HT1080 (cell line): ENCODE measurements around the gene UNKL. TPM values are rescaled to one million over a fixed set of nuclear protein-coding genes. Genes with fewer than 3 reads are reported as not detected.
"Not testable (repeated sequence)": the region's sequence is repeated elsewhere in the genome, so short reads cannot be mapped to it uniquely, and the experiment has no call there.

Source experiments
- DNase-seq: peaks from one replicate; pipeline ENCODE4 v3.0.0-alpha.2; 2015; ENCODE audit warnings: low read depth
- total RNA-seq: library from RNA; depleted of rRNA; stranded (reverse); fragments of >200 nt; shearing (Covaris generic); gene quantifications from 2 replicates; pipeline ENCODE4 v1.2.3, GENCODE V29; 2014

The UNKL gene
- total RNA-seq, 1 experiment from 2014 or later, result 21.8 TPM

- DNase-seq, result no peak
Measured at GRCh38 chr16:1341495-1342420, 72.7 kb downstream of the UNKL start.

DNA sequence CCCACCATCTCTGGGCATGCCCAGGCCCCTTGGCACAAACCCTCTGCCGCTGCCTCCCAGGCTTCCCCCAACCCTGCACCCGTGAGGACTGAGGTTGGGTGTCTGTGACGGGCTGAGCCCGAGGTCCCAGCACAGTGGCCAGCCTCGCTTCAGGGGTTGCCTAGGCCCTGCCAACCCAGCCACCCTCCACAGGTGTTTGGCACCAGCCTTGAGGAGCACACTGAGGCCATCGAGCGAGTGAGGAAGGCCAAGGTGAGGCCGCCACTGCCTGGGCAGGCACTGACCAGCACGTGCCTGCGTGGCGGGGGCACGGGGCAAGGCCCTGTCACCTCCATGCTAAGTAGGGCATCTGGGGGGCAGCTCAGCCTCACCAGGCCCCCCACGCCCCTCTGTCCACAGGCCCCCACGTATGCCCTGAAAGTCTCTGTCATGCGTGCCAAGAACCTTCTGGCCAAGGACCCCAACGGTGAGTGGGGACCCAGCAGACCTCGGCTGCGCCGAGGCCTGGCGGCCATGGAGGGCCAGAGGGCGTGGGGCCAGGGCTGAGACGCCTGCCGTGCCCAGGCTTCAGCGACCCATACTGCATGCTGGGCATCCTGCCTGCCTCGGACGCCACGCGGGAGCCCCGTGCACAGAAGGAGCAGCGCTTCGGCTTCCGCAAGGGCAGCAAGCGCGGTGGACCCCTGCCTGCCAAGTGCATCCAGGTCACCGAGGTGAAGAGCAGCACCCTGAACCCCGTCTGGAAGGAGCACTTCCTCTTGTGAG is 73.6 kb downstream of the UNKL start:
- no peak for DNase-seq

- DNase-seq, result no peak
Measured at GRCh38 chr16:1338855-1339675, 75.4 kb downstream of the UNKL start.

- no peak for DNase-seq
Measured at GRCh38 chr16:1338119-1338730, 76.3 kb downstream of the UNKL start.

DNA sequence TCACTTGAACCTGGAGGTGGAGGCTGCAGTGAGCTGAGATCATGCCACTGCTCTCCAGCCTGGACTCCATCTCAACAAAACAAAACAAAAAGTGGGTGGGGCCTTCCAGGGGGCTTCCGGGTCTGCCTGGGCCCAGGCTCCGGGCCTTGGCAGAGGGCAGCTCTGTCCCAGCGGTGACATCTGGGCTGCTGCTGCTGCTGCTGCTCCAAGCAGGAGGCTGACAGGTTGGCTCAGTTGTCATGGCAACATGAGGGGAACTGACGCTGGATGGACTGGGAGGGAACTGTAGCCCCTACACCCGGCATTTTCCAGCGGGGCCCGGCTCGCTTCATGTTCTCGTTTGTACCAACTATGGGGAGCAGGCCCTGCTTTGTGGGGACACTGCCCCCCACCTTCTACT is 77.0 kb downstream of the UNKL start:
- DNase-seq, result no peak

- DNase-seq, result no peak
Measured at GRCh38 chr16:1336619-1337018, 77.9 kb downstream of the UNKL start.

DNA sequence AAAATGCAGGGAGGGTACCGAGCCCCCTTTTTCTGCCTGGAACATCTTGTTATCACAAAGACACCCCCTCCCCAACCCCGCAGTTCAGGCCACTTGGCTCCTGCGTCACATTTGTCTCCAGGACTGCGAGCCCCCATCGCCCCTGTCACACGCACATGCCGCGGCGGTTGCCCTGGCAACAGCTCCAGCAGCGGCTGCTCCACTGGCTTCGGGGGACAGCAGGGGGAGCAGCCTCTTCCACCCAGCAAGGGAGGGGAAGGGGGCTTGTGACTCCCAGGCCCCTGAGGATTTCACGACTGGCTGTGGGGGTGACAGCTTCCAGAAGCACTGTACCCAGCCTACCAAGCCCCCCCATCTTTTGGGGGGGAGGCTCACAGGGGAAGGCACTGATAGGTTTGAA is 78.5 kb downstream of the UNKL start:
- no peak for DNase-seq

GRCh38 chr16:1335211-1335971 is 79.1 kb downstream of the UNKL start:
- no peak for DNase-seq

GRCh38 chr16:1334739-1335138 is 79.8 kb downstream of the UNKL start:
- no peak for DNase-seq

- no peak for DNase-seq
Measured at GRCh38 chr16:1333854-1334700, 80.4 kb downstream of the UNKL start.

DNA sequence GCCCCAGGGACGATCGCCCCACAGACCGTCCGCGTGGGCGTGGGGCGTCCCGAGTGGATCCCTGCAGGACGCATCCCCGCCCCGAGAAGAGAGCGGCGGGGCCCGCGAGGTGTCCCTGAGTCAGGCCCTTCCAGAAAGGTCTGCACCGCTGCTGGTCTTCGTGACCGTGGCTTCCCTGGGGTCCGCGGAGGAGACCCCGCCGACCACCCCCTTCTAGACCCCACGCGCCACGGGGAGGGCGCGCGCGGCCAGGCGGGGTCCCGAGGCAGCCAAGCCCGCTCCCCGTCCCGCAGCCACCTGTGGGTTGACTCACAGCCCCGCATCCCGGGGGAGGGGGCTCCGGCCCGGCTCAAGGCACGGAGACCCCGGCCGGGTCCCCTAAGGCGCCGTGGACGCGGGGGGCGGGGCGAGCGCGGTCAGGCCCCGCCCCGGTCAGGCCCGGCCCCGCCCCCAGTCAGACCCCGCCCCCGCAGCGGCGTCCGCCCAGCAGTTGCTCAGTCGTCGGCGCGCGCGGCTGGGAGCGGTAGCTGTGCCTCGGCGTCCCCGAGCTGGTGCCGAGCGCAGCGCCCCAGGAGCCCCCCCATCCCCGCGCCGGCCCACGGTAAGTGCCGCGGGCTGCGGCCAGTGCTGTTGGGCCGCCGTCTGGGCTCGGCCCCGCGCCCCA is 81.2 kb downstream of the UNKL start, which contains the start of gene BAIAP3:
Gene BAIAP3, plus strand, starts transcription at position 497 of the 664 bp plus-strand sequence. CDS start 4,905 bp downstream, outside the sequence.
- DNase-seq, result no peak

- DNase-seq, result no peak
Measured at GRCh38 chr16:1332618-1333148, 81.8 kb downstream of the UNKL start.

GRCh38 chr16:1331712-1332617 is 82.5 kb downstream of the UNKL start:
- peak; percentile 51 for DNase-seq

DNA sequence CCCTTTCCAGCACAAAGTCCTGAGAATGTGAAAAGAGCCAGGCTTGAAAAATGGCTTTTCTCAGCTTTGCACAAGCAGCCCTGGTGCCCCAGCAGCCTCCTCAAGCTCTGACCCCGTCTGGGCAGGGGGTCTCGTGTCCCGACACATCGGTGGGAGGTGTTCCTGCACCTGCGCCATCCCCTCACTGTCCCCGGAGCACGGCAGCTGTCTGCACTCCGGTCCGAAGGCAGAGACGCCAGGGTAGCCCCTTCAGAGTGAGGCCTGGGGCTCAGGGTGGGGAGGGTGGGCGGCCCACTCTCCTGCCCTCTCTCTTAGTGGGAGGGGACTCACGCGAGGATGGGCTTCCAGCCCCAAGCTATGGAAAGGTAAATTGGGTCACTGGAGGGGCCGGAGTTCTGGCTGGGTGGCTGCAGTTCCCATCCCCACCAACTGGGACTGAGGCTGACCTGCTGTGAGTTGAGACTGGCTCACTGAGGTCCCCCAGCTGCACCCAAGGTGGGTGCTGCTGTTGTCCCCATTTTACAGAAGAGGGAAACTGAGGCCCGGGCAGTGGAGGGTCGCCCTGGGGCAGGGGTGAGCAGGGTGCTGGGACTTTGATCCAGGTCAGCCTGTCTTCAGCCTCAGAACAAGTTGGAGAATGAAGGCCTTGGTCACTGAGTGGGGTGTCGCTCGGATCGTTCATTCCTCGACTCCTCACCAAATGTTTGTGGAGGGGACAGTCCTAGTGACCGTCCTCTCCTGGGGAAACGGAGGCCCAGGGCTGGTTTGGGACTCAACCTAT is 83.4 kb downstream of the UNKL start:
- DNase-seq, result no peak

GRCh38 chr16:1330260-1330914 is 84.1 kb downstream of the UNKL start:
- DNase-seq, result no peak

GRCh38 chr16:1328961-1329360 is 85.5 kb downstream of the UNKL start:
- not testable (repeated sequence) for DNase-seq
